Adrenal gland (tissue), 12 donors: Measurements from ENCODE around the gene FOXA3. TPM values are rescaled to one million over a fixed set of nuclear protein-coding genes. Genes with fewer than 3 reads are reported as not detected.
A peak's percentile ranks its signal among the peaks of the same experiment; 100 is the strongest.

Experiments used
- DNase-seq, 7 donors: peaks; one replicate each; pipeline ENCODE4 v3.0.0-alpha.2; 2019 to 2020
- H3K27ac ChIP-seq, 5 donors: fragments of 200-600 bp; sonication (generic) in 4 of 5; 1 replicate in 3 of 5; 2 replicates in 2 of 5; pipeline versions ENCODE4 v1.5.1 to v1.8.0; 2016 to 2020; ENCODE audit warnings: mild to moderate bottlenecking in 1 of 5
- H3K27me3 ChIP-seq: fragments of 200-600 bp; 2 replicates; pipeline ENCODE4 v1.8.0; 2021
- H3K36me3 ChIP-seq, 2 donors: fragments of 200-600 bp; replicated peaks in 1 of 2; 1 replicate in 1 of 2; 2 replicates in 1 of 2; pipeline versions ENCODE4 v1.5.1 to v1.8.0; 2018 to 2022
- H3K4me1 ChIP-seq, 2 donors: fragments of 200-600 bp; replicated peaks in 1 of 2; 1 replicate in 1 of 2; 2 replicates in 1 of 2; pipeline versions ENCODE4 v1.5.1 to v1.8.0; 2018 to 2021
- H3K4me3 ChIP-seq, 4 donors: fragments of 200-600 bp; sonication (generic) in 3 of 4; one replicate each; pipeline ENCODE4 v1.5.1; 2016 to 2018
- H3K9me3 ChIP-seq, 3 donors: fragments of 200-600 bp; sonication (generic) in 1 of 3; replicated peaks in 1 of 3; 1 replicate in 2 of 3; 2 replicates in 1 of 3; pipeline versions ENCODE4 v1.5.1 to v1.8.0; 2016 to 2021
- POLR2A ChIP-seq, 2 donors: fragments of 450-650 bp; IDR thresholded peaks; one replicate each; pipeline ENCODE4 v1.6.1; 2017; ENCODE audit warnings: antibody characterized with exemption in 2 of 2, mild to moderate bottlenecking in 2 of 2, moderate library complexity in 1 of 2
- WGBS, 4 donors: extraction: QIAGEN DNeasy Blood & Tissue Kit in 2 of 4; methylation state at CpG; one replicate each; pipeline versions ENCODE4 v1.1.5 to v1.1.7; 2013 to 2017; 5-methylcytosine and 5-hydroxymethylcytosine counted together
- intact Hi-C, 2 donors: fragments of 100-400 bp; cut with DNase I; formaldehyde crosslinking; loops; one replicate each; pipeline versions ENCODE4 v1.14.1 to v1.15.0; 2022 to 2023
- polyA plus RNA-seq, 3 donors: library from polyadenylated mRNA; stranded (reverse); fragments of 200-250 nt in 2 of 3; fragments of 350-450 nt in 1 of 3; fragmentation: Illumina TruSeq in 1 of 3; extraction: RNeasy Lipid Tissue Mini Kit (QIAGEN cat#74804) in 1 of 3; gene quantifications; one replicate each; pipeline ENCODE4 v1.2.3, GENCODE V29; 2013 to 2014
- total RNA-seq, 9 donors: library from RNA; depleted of rRNA in 4 of 9; stranded (reverse); fragments of >200 nt in 4 of 9; fragments of 120-200 nt in 1 of 9; fragmentation: NEBNext Ultra II Directional in 1 of 9; extraction: Animal tissue kit (Norgen Biotek cat#: 25700) in 1 of 9; gene quantifications; one replicate each; pipeline versions ENCODE4 v1.1.0 to v1.2.4, GENCODE V29; 2013 to 2023
- TF ChIP-seq, protein P1 (sequence below), 6 experiments: fragments of 450-650 bp in 4 of 6; fragments of 200-600 bp in 2 of 6; sonication (generic) in 1 of 6; IDR thresholded peaks; 1 replicate in 5 of 6; 2 replicates in 1 of 6; pipeline versions ENCODE4 v1.5.1 to v1.8.0; 2016 to 2021; ENCODE audit warnings: antibody characterized with exemption in 6 of 6, mild to moderate bottlenecking in 2 of 6, moderate library complexity in 1 of 6
- donor health status: healthy with polysubstance abuse.
- donor health status: Bipolar disorder and iron deficiency.
- donor health status: DM: yes; HTN: yes; CAD: no.
- donor health status: DM: no; HTN: no; CAD: no.
- donor health status: DM: no; HTN: no; CAD: no.
- donor health status: DM: yes; HTN: yes; CAD: no.

FOXA3 gene
- total and polyA plus RNA-seq, 12 donors, result 0.03 to 0.94 TPM; not detected in 10

DNA sequence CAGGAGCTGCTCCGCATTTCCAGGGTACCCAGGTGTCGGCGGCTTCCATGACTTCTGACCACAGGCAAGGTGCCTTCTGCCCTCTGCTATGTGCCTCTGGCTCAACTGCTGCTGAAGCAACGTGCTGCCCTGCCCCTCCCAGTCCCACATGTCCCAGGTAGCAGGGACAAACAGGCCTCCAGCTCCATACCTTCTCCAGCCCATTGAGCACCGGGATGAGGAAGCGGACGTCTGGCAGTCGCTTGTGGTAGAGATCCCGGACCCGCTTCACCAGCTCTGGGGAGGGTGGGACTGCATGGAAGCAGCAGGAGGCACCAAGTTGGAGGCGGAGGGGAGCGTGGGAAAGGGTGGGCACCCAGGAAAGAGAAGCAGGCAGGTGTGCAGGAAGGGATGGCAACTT, 40.9 kb upstream of the FOXA3 start:
- no peaks in the 10 kb centered on the region for H3K27me3 ChIP-seq
- DNase-seq, result no peak
- no peak for TF ChIP-seq POLR2A (IDR thresholded peaks at IDR 0.05)
- TF ChIP-seq, protein P1, sequence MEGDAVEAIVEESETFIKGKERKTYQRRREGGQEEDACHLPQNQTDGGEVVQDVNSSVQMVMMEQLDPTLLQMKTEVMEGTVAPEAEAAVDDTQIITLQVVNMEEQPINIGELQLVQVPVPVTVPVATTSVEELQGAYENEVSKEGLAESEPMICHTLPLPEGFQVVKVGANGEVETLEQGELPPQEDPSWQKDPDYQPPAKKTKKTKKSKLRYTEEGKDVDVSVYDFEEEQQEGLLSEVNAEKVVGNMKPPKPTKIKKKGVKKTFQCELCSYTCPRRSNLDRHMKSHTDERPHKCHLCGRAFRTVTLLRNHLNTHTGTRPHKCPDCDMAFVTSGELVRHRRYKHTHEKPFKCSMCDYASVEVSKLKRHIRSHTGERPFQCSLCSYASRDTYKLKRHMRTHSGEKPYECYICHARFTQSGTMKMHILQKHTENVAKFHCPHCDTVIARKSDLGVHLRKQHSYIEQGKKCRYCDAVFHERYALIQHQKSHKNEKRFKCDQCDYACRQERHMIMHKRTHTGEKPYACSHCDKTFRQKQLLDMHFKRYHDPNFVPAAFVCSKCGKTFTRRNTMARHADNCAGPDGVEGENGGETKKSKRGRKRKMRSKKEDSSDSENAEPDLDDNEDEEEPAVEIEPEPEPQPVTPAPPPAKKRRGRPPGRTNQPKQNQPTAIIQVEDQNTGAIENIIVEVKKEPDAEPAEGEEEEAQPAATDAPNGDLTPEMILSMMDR (IDR thresholded peaks at IDR 0.05), result no peak
- H3K36me3 ChIP-seq, result peaks cover 0 to 53% of the 10 kb centered on the region in 2 donors
- intact Hi-C loops, result no loop called here
- H3K4me3 ChIP-seq, result no peak overlapping the region
- H3K27ac ChIP-seq, result peak overlapping the region in 1 of 5 donors; percentile 30
- H3K9me3 ChIP-seq, result no peaks in the 10 kb centered on the region
- peaks cover 8% of the 10 kb centered on the region in 2 donors for H3K4me1 ChIP-seq
- 94 to 95% (median 95%) methylated on average over 9 to 12 of the region's 12 CpGs for WGBS, 4 donors

DNA sequence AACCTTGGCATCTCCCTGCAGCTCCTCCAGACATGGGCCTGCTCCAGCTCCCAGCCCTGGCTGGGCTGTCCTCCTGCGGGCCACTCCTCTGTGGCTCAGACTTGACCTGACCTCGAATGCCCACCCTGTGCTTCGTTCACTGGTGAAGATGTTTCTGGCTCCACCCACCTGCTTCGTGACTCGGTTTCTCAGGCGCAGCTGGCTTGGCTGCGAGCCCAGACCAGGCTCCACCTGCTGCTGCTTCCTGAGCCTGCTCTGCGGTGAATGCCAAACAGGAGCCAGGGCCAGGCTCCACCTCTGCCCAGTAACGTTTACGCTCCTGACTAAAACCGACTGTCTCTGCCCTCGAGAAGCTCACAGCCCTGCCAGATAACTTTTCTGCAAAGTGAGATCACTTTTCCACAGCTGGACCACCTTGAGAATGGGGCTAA, 40.1 kb upstream of the FOXA3 start:
- peaks cover 0 to 62% of the 10 kb centered on the region in 2 donors for H3K36me3 ChIP-seq

DNA sequence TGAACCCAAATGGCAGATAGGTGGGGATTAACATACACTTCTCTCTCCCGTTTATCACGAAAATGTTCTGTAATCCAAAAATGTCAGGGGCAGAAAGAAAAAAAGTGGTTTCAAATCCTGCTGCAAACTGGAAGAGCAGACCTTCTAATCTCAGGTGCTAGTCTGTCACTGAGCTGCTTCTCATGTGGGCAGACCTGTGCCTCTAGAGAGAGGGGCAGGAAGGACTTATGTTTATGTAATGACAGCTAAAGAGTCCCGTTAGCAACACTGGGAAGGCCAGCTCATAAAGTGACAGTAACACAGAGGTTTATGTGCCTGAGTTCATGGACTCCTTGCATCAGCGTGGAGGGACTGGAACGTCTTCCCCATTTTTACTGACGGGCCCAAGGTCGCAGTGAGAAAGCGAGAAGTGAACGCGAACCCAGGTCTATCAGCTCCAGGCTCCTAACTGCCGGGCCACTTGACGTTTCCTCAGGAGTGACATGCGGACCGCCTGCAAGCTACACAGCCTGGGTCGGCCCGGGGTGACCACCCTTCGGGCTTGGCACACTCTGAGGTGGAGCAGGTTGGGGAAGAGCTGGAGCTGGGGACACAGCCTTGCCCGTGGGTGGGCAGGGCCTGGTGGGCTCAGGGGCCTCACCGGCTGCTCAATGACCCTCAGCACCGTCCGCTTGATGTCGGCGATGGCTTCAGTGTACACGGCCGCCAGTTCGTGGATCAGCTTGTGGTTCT, 39.4 kb upstream of the FOXA3 start:
- H3K4me3 ChIP-seq, result no peak overlapping the region
- no peaks in the 10 kb centered on the region for H3K27me3 ChIP-seq
- no peaks in the 10 kb centered on the region for H3K9me3 ChIP-seq
- intact Hi-C loops, result no loop called here
- 75 to 83% (median 80%) methylated on average over 12 to 26 of the region's 26 CpGs for WGBS, 4 donors
- peaks cover 0 to 68% of the 10 kb centered on the region in 2 donors for H3K36me3 ChIP-seq
- peak in 1 of 7 donors; percentile 17 for DNase-seq
- TF ChIP-seq, protein P1 (IDR thresholded peaks at IDR 0.05), result no peak
- no peak for TF ChIP-seq POLR2A (IDR thresholded peaks at IDR 0.05)
- H3K27ac ChIP-seq, result peak overlapping the region in 3 of 5 donors; percentile 30 to 65 (median 56)
- peaks cover 8% of the 10 kb centered on the region in 2 donors for H3K4me1 ChIP-seq

More for the DNA sequence above, 40.1 kb upstream of the FOXA3 start:
- Histone ChIP-seq H3K4me1 (peaks cover 8% of the 10 kb centered on the region in 2 donors), H3K4me3 (no peak overlapping the region), H3K27ac (peak overlapping the region in 3 of 5 donors; percentile 30 to 65 (median 56)), H3K9me3 (no peaks in the 10 kb centered on the region), H3K27me3 (no peaks in the 10 kb centered on the region)
- TF ChIP-seq POLR2A (IDR thresholded peaks at IDR 0.05), result peak in 1 of 2 donors; percentile 43
- TF ChIP-seq, protein P1 (IDR thresholded peaks at IDR 0.05), result no peak
- DNase-seq, result peak; percentile 66 to 91 (median 86)
- WGBS, 4 donors, result 35 to 54% (median 41%) methylated on average over 9 to 12 of the region's 12 CpGs
- intact Hi-C loops, result no loop called here

DNA sequence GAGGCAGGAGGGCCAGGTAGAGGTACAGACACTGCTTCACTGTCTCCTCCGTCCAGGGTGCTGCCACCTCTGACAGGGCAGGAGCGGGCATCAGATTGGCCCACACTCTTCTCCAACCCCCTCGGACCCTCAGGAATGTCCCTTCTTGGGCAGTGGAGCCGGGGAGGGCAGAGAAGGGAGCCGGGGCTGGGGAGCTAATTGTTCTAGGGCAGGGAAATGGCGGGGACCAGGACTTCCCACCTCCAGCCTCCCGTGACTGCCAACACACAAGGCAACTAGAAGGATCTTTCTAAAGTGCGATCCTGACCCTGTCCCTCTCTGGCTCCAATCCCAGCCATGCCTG, 38.9 kb upstream of the FOXA3 start:
- WGBS, 4 donors, result 91 to 100% (median 95%) methylated on average over 3 to 8 of the region's 8 CpGs
- H3K4me1 ChIP-seq, result peaks cover 8% of the 10 kb centered on the region in 2 donors
- no peaks in the 10 kb centered on the region for H3K27me3 ChIP-seq
- no peaks in the 10 kb centered on the region for H3K9me3 ChIP-seq
- H3K27ac ChIP-seq, result peak overlapping the region in 2 of 5 donors; percentile 30 to 56
- peaks cover 0 to 74% of the 10 kb centered on the region in 2 donors for H3K36me3 ChIP-seq
- TF ChIP-seq, protein P1 (IDR thresholded peaks at IDR 0.05), result no peak
- TF ChIP-seq POLR2A (IDR thresholded peaks at IDR 0.05), result no peak
- intact Hi-C loops, result no loop called here
- no peak overlapping the region for H3K4me3 ChIP-seq
- no peak for DNase-seq
